ENCODE data around the gene PARD3B.

GRCh38 chr2:204772546-204772945, 227.3 kb downstream of the PARD3B start:
- TF ChIP-seq CTCF (IDR thresholded peaks at IDR 0.05): no peak
- no peak for TF ChIP-seq EP300 (IDR thresholded peaks at IDR 0.05)
- TF ChIP-seq POLR2A (IDR thresholded peaks at IDR 0.05): no peak

Measured in sigmoid colon (tissue), 4 donors.